ENCODE data around the gene SNRPA. TPM values are rescaled to one million over a fixed set of nuclear protein-coding genes. Genes with fewer than 3 reads are reported as not detected.

Gene SNRPA
- total and polyA plus RNA-seq, 9 donors = 48.9 to 83.9 (median 72.4) TPM

DNA sequence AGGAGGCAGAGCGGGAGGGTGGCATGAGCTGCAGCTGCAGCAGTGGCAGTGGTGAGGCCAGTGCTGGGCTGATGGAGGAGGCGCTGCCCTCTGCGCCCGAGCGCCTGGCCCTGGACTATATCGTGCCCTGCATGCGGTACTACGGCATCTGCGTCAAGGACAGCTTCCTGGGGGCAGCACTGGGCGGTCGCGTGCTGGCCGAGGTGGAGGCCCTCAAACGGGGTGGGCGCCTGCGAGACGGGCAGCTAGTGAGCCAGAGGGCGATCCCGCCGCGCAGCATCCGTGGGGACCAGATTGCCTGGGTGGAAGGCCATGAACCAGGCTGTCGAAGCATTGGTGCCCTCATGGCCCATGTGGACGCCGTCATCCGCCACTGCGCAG lies 50.0 kb downstream of the SNRPA start:
- intact Hi-C loops (cut with DNase I) = loop anchor here in 3 of 4 donors (5.0 to 10.0 kb wide), 3 partner anchors 49 to 139 kb away; partner anchors contain the start of genes COQ8B (in 2 of the 3), ITPKC (in 2 of the 3), ACTMAP (in 1 of the 3) and SNRPA (in 1 of the 3)
- Histone ChIP-seq H3K27me3 (no peaks in the 10 kb centered on the region), H3K4me3 (peak overlapping the region; percentile 79), H3K27ac (peak overlapping the region in 1 of 2 donors; percentile 67), H3K9me3 (no peaks in the 10 kb centered on the region), H3K4me1 (ENCODE audit: insufficient read depth) (peaks cover 49% of the 10 kb centered on the region), H3K36me3 (no peaks in the 10 kb centered on the region)
- no peak for DNase-seq
- 39 to 52% (median 43%) methylated on average over 26 to 27 of the region's 27 CpGs for WGBS, 3 donors
- TF ChIP-seq EP300 (IDR thresholded peaks at IDR 0.05) (no peak), POLR2A (IDR thresholded peaks at IDR 0.05) (no peak)
- TF ChIP-seq, protein P1, sequence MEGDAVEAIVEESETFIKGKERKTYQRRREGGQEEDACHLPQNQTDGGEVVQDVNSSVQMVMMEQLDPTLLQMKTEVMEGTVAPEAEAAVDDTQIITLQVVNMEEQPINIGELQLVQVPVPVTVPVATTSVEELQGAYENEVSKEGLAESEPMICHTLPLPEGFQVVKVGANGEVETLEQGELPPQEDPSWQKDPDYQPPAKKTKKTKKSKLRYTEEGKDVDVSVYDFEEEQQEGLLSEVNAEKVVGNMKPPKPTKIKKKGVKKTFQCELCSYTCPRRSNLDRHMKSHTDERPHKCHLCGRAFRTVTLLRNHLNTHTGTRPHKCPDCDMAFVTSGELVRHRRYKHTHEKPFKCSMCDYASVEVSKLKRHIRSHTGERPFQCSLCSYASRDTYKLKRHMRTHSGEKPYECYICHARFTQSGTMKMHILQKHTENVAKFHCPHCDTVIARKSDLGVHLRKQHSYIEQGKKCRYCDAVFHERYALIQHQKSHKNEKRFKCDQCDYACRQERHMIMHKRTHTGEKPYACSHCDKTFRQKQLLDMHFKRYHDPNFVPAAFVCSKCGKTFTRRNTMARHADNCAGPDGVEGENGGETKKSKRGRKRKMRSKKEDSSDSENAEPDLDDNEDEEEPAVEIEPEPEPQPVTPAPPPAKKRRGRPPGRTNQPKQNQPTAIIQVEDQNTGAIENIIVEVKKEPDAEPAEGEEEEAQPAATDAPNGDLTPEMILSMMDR (IDR thresholded peaks at IDR 0.05) = no peak

DNA sequence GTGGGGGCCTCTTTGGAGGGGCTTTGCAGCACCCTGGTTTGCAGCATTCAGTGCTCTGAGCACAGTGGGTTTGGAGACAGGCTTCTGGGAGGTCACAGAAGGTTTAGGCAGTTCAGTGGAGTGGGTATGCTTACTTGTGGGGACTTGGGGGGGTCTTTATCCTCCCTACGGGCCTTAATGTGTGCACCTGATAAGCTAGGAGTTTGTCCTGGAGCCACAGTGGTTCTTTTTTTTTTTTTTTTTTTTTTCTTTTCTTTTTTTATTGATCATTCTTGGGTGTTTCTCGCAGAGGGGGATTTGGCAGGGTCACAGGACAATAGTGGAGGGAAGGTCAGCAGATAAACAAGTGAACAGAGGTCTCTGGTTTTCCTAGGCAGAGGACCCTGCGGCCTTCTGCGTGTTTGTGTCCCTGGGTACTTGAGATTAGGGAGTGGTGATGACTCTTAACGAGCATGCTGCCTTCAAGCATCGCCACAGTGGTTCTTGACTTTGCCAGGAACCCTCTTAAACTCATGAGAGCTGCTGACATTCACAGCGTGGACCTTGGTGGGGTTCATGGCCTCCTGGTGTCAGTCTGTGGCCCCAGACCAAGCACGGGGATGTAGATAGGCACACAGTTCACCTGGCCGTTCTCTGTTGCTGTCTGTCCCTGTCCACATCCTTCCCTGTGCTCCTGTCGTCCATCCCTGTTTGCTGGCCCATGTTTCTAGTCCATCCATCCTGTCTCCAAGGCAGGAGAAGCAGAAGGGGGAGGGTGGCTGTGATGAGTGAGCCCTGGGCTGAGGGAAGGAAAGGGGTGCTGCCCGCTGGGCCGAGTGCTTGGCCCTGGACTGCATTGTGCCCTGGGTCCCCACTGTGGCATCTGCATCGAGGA lies 50.7 kb downstream of the SNRPA start:
- Histone ChIP-seq H3K36me3 (no peaks in the 10 kb centered on the region), H3K4me1 (ENCODE audit: insufficient read depth) (peaks cover 52% of the 10 kb centered on the region), H3K27me3 (no peaks in the 10 kb centered on the region), H3K9me3 (no peaks in the 10 kb centered on the region), H3K4me3 (peak overlapping the region; percentile 79), H3K27ac (peak overlapping the region; percentile 67 to 71)
- TF ChIP-seq POLR2A (IDR thresholded peaks at IDR 0.05) (no peak), EP300 (IDR thresholded peaks at IDR 0.05) (no peak)
- TF ChIP-seq, protein P1 (IDR thresholded peaks at IDR 0.05) = no peak
- WGBS, 3 donors = 19 to 25% (median 22%) methylated on average over 13 of the region's 13 CpGs
- intact Hi-C loops (cut with DNase I) = loop anchor here in 3 of 4 donors (5.0 to 10.0 kb wide), 3 partner anchors 49 to 139 kb away; partner anchors contain the start of genes COQ8B (in 2 of the 3), ITPKC (in 2 of the 3), ACTMAP (in 1 of the 3) and SNRPA (in 1 of the 3)
- DNase-seq = no peak

DNA sequence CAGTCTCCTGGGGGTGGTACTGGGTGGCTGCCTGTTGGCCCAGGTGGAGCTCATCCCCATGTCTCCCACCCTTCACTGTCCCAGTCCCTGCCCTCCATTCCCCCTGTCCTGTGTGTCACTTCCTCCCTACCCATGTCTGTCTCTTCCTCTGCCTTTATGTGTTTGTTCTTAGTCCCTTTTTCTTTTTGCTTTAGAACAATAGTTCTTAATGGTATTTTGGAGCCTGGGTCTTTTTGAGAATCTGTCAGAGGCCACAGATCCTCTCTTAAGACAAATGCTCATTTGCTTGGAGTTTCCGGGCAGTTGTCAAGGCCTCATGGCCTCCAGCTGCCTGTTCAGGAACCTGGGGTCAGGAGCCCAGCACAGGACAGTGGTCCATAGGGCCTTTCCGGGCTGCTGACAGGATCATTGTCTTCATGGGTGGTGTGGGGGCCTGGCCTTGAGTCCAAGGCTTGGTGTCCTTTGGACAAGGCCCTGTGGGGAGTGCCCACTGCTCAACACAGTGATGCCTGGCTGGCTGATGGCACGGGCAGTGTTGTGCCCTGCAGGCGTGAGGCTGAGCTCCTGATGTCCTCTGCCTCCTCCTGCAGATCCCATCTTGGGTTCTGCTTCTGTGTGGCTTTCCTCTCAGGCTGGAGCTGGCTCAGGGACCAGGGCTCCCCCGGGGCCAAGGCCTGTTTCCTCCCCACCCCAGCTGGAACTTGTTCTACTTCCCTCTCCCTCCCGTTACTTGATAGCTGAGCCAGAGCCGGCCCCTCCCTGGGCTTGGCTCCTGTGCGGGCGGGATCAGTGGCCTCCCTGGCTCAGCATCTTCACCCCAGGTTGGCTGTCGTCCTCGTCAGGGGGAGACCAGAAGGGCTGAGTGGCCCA lies 51.5 kb downstream of the SNRPA start:
- Histone ChIP-seq H3K27me3 (no peaks in the 10 kb centered on the region), H3K4me3 (no peak overlapping the region), H3K27ac (peak overlapping the region; percentile 67 to 71), H3K9me3 (no peaks in the 10 kb centered on the region), H3K4me1 (ENCODE audit: insufficient read depth) (peaks cover 55% of the 10 kb centered on the region), H3K36me3 (no peaks in the 10 kb centered on the region)
- intact Hi-C loops (cut with DNase I) = loop anchor here in 3 of 4 donors (5.0 to 10.0 kb wide), 3 partner anchors 50 to 140 kb away; partner anchors contain the start of genes COQ8B (in 2 of the 3), ITPKC (in 2 of the 3), ACTMAP (in 1 of the 3) and SNRPA (in 1 of the 3)
- TF ChIP-seq POLR2A (IDR thresholded peaks at IDR 0.05) (no peak), EP300 (IDR thresholded peaks at IDR 0.05) (no peak)
- TF ChIP-seq, protein P1 (IDR thresholded peaks at IDR 0.05) = no peak
- 5 to 7% (median 6%) methylated on average over 10 to 11 of the region's 11 CpGs for WGBS, 3 donors
- DNase-seq = peak; percentile 75 to 80 (median 79)

Measured in ovary (tissue), 9 donors.